H4 (cell line): ENCODE measurements around the gene MMP15. TPM values are rescaled to one million over a fixed set of nuclear protein-coding genes. Genes with fewer than 3 reads are reported as not detected.
"Not testable (repeated sequence)": the region's sequence is repeated elsewhere in the genome, so short reads cannot be mapped to it uniquely, and the experiment has no call there.

ENCODE experiments used
- DNase-seq: peaks from one replicate; pipeline ENCODE4 v3.0.0-alpha.2; 2015; ENCODE audit warnings: low spot score
- total RNA-seq: library from RNA; depleted of rRNA; stranded (reverse); fragments of >200 nt; shearing (Covaris generic); gene quantifications from 2 replicates; pipeline ENCODE4 v1.2.3, GENCODE V29; 2014

Gene MMP15
- total RNA-seq, 1 experiment from 2014 or later: 2.0 TPM

DNA sequence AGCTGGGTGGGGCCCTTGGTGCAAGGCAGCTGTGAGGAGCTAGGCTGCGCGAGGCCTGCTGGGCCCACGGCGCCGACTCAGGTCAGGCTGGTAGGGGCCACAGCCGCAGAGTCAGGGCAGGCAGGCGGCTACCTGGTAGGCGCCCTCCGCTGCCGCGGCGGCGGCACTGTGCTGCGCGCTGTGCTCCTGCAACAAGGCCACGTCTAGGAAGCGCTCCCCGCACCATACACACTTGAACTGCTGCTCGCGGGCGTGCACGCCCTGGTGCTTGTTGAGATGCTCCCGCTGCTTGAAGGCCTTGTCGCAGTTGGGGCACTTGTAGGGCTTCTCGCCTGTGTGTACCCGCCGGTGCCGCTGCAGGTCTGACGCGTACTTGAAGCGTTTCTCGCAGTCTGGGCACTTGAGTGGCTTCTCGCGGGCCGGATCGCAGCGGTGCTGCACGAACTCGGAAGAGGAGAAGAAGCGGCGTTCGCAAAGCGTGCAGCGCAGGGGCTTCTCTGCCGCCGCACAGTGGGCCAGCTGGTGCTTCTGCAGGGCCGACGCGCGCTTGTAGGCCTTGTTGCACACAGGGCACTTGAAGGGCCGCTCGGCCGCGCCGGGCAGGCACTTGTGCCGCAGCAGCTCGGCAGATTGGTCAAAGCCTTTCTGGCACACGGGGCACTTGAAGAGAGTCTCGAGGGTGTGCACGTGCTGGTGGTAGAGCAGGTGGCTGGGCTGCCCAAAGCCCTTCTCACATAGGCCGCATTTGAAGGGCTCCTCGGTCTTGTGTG lies 29.0 kb upstream of the MMP15 start:
- DNase-seq: no peak

DNA sequence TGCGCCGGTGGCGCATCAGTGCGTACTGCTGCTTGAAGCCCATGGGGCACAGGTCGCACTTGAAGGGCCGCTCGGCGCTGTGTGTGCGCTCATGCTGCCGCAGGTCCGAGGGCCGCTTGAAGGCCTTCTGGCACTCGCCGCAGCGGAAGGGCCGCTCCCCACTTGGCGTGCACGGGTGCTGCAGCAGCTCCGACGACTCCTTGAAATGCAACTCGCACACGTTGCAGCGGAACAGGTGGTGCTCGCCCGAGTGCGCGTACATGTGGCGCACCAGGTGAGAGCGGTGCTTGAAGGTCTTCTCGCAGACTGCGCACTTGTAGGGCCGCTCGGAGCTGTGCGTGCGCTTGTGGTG lies 28.4 kb upstream of the MMP15 start:
- no peak for DNase-seq

DNA sequence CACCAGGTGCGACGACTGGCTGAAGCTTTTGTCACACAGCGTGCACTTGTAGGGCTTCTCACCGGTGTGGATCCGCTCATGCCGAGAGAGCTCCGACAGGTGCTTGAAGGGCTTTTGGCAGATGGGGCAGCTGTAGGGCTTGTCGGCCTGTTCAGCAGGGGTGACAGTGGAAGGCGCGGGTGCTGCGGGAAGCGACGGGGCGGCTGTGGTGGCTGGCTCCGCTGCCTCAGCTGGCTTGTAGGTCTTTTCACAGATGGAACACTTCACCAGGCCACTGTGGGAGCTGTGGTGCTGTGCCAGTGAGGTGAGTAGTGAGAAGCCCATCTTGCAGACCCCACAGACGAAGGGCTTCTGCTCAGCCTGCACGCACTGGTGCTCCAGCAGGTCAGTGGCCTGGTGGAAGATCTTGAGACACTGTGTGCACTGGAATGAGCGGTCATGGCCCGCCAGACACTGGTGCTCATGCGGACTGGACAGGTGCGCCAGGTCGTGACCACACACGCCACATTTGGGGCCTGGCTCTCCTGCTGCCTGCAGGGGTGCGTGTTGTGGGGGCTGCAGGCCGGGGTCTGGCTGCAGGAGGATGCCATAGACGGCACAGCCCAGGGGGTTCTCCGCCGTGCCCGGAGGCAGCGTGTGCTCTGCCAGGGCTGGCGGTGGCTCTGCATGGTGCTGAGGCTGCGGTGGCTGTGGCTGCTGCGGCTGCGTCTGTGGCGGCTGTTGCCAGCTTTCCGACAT lies 27.9 kb upstream of the MMP15 start:
- no peak for DNase-seq

DNA sequence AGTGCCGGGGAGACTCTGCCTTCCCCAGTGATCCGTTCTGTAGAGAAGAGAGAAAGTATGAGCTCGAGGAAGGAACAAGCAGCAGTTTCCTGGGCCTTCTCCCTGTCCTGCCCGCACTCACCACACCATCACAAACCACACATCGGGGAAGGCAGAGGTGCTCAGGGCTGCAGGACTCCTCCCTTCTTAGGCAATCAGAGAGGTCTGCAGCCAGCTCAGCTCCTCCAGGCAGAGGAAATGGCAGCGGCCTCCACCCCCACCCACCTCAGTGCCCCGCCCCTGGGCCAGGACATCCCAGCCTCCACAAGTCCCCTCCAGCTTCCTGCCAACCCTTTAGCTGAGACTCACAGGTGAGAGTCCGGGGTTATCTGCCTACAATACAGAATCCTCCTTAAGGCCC lies 27.1 kb upstream of the MMP15 start:
- DNase-seq: peak; percentile 68

DNA sequence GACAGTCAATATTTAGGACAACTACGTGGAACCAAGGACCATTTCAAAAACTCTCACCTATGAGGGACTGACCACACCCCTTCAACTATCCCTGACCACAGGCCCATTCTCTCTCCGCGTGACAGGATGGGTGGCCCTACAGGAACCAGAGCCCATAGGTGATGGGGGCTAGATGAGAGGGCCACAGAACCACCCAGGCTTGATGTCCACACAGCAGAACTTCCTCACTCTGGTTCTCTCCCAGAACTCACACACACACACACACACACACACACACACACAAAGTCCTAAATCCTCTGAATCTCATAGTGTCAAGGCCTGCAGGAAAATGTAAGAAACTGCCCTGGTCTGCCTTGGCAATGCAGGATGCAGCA lies 26.6 kb upstream of the MMP15 start:
- no peak for DNase-seq

DNA sequence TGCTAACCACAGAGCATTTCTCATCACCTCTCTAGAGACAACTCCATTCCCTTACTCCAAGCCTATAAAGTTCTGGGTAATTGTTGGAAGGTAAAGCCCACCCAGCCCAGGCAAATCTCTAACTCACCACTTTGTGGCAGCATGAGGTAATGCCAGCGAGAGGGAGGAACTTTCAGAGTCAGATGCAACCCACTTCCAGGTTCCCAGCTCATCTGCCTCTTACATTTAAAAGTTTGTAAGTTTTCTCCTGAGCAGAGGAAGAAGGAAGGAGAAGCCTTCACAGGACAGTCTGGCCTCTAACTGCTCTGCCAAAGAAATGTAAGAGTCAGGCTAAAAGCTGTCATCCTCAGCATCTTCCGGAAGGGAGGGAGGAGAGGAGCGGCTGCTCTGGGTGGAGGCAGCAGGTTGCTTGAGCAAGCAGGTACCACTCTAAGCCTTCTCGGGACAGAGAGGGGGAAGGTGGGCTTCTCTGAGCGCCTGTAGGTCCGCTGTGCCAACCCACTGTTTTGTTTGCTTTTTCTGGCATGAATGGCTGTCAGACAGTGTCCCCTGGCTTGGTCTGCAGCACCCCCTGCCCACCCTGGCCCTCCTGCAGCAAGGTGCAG lies 26.1 kb upstream of the MMP15 start:
- no peak for DNase-seq

DNA sequence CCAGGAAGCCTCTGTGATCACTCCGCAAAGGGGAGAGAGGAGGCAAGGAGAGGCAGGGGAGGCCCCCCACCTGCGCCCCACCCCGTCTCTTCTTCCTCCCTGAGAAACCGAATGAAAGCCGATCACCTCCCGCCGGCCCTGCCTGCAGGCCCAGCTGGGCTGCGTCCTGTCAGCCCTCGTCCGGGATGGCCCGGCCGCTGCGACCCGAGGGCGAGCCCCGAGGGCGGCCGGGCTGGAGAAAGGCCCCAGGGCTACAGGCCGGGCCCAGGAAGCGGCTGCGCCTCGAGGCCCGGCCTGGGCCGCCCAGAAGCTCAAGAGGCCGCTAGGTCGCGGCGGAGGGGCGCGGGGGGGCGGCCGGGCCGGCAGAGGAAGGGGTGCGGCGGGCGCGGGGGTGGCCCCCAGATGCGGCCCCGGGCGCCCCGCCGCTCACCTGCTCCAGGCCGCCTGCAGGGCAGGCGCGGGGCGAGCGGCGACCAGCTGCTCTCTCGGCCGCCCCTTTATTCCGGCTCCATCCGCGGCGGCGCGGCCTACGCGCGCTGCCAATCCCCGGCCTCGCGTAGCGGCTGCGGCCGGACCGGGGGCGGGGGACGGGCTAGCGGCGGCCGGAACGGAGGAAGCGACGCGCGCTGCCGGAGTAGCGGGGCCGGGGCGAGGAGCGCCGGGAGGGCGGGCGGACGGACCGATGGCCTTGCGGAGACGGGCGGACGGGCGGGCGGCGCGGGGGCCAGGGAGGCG lies 25.4 kb upstream of the MMP15 start, which contains the start of gene ZNF319:
Gene ZNF319 (minus strand): TSS at position 702 of the 735 bp plus-strand sequence. CDS start 2,407 bp downstream, outside the sequence.
- no peak for DNase-seq

DNA sequence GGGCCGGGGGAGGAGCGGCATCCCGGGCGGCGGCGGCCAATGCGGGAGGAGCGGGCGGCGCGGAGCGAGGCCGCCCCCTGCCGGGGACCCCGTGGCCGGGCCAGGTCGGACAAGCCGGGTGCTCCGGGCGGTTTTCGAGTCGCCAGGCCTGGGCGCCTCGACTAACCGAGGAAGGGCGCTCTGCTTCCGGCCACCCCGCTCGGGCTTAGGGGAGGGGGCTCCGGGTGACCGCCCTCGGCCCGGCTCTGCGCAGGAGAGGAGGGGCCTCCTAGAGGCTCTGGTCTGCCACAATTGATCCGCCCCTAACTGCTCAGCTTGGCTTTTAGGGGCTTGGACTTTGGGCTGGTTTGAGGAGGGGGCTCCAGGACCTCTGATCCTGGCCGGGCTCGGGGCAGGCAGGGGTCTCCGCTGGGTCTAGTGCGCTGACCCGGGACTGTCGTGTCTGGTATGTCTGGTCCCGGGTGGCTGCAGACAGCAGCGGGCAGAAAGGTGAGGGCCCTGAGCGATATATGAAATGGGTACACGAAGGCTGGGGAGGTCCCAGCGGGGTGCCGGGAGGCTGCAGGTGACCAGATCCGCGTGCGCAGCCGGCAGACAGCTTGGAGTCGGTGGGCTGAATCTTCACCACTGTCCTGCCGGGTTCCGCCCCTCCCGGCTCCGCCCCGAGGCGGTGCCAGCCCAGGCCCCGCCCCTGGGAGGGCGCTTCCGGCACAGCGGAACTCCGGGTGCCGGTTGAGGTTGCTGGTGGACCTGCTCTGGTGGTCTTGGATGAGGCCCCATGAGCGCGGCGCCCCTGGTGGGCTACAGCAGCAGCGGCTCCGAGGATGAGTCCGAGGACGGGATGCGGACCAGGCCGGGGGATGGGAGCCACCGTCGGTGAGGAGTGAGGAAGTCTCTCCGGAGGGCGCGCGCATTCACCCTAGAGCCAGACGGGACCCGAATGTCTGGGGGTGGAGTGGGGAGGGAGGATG lies 24.6 kb upstream of the MMP15 start, which contains the start of gene USB1:
Gene USB1 (plus strand): TSS at position 702 of the 971 bp plus-strand sequence. CDS start 77 bp downstream, at position 779.
- DNase-seq: peak; percentile 62

DNA sequence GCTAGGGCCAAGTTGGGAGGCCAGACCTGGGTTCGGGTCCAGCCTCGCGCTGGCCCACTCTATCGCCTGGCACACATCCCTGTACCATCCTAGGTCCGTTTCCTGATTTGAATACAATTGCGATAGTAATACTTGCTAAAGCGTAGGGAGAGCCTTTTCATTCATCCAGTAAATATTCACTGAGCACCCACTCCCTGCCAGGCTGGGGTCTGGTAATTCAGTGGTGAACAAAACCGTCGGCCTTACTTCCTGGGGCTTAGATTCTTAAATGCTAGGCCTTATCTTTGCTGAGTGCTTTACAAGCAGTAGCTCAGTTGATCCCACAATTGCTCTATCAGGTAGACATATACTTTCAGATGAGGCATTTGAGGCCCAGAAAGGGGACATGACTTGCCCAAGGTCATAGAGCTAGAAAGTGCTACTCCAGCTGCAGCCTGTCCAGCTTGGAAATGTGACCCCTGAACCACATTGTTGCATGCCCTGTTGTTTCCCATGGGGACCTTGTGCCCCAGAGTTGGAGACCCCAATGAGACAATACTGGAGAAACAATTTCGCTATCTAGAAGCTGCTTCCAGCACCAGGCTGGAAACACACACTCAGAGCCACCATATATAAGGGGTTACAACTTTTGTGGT lies 23.7 kb upstream of the MMP15 start:
- DNase-seq: no peak

DNA sequence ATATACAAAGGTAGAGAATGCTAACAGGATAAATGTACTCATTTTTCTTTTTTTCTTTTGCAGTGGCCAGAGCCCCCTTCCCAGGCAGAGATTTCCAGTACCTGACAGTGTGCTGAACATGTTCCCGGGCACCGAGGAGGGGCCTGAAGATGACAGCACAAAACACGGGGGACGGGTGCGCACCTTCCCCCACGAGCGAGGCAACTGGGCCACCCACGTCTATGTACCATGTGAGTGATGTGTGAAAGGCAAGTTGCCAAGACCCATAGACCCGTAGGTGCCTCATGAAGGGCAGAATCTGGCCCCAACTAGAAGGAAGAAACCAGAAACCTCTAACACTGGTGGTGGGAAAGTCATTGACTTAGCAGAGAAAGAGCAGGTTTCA lies 23.1 kb upstream of the MMP15 start:
- DNase-seq: no peak

DNA sequence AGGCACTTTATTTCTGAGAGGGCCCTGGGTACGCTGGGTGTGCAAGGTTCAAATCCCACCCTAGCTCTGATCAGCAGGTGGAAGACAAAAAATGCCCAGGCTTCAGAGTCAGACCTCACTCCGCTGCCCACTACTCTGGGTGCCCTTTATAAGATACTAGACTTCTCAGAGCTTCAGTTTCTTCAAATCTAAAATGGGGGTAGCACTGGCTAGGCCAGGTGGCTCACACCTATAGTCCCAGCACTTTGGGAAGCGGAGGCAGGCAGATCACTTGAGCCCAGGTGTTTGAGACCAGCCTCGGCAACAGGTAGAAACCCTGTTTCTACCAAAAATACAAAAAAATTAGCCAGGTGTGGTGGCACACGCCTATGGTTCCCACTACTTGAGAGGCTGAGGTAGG lies 22.6 kb upstream of the MMP15 start:
- no peak for DNase-seq

DNA sequence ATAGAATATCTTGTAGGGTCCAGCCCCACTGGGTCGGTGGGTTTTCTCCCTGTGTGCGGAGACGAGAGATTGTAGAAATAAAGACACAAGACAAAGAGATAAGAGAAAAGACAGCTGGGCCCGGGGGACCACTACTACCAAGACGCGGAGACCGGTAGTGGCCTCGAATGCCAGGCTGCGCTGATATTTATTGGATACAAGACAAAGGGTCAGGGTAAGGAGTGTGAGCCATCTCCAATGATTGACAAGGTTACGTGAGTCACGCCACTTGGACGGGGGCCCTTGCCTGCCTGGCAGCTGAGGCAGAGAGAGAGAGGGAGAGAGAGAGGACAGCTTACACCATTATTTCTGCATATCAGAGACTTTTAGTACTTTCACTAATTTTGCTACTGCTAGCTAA lies 20.8 kb upstream of the MMP15 start:
- not testable (repeated sequence) for DNase-seq

DNA sequence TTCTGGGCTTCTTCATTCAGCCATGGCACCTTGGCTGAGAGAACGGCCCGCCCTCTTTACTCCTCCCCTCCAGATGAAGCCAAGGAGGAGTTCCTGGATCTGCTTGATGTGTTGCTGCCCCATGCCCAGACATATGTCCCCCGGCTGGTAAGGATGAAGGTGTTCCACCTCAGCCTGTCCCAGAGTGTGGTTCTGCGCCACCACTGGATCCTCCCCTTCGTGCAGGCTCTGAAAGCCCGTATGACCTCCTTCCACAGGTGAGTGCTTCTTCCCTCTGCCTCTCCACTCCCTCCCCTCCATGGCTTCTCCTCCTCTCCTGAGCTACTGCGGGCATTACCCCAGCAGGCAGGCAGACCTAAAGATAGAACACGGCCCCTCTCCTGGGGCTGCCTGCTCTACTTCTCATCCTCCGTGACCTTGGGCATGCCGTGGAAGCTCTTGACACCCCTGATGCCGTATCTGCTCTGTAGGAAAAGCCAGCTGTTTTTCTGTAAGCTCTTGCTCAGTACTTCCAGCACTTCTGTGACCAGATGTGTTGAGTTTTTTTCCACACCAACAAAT lies 15.6 kb upstream of the MMP15 start:
- no peak for DNase-seq

DNA sequence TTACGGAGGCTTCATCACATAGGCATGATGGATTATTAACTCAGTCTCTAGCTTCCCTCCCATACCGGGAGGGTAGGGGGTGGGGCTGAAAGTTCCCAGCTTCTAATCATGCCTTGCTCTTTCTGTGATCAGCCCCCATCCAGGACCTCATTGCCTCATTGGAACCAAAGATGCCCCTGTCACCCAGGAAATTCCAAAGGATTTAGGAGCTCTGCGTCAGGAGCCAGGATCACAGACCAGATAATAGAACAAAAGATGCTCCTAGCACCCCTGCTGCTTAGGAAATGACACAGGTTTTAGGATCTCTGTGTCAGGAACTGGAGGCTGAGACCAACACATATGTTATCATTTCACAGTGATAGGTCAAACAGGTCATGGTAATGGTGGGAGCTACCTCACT lies 14.7 kb upstream of the MMP15 start:
- DNase-seq: no peak

DNA sequence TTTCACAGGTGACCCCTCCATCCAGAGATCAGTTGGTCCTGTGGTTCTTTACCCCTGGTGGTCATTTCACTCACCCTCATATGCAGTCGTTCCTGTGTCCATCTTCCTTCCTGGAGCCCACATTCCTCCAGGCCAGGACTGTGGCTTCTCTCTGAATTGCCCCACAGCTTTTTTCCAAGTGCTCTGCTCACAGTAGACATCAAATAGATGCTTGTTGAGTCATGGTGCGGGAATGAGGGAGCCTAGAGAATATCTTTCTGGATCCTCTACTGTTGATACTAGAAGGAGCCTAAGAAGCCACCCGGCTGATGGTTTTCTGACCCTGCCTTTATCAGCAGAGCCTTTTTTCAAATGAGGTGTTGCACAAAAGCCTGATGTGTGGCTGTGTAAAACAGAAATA lies 13.9 kb upstream of the MMP15 start:
- DNase-seq: no peak

DNA sequence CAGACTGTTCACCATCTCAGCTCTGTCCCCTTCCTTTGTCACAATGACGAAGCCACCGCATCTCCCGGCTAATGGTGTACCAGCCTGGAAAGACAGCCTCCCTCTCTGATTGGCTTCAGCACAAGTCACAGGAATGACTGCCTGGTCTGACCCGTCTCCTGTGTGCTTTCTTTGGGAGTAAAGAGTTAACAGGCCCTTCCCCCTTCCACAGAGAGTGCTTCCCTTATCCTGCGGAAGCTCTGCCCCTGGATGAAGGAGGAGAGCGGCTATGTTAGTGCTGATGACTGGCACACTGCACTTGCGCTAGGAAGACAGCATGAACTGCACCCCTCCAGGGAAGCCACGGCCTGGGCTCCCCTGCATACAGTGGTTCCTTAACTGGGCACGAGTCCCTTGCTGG lies 13.1 kb upstream of the MMP15 start:
- DNase-seq: no peak

DNA sequence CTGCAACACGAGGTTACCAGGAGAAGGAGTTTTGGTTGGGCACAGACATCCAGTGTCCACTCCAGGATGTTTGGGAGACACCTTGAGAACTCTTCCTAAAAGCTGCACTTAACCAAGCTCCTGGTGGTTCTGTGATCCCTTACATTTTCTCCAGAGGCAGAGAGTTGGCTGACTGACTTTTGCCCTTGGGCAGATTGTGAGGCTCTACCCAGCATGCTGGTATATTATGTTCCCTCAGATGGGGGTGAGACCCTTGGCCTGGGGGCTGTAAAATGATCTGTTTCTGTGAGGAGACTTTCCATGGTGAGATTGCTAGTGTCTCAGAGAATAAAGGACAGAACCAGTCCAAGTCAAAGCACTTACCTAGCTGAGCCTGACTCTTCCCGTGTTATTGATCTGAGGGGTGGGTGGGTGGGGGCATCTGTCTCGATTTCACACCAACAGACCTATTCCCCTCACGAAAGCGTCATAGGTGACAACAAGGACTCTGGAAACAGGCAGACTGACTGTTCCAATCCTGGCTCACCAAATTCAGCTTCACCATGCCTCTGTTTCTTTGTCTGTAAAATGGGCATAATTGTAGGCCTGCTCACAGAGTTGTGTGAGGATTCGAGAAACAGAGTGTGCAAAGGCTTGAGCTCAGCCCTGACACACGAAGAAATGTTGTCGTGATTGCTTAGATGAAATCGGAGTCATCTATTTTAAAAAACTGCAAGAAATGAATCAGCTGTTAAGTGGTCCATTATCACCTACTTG lies 12.2 kb upstream of the MMP15 start:
- DNase-seq: no peak

DNA sequence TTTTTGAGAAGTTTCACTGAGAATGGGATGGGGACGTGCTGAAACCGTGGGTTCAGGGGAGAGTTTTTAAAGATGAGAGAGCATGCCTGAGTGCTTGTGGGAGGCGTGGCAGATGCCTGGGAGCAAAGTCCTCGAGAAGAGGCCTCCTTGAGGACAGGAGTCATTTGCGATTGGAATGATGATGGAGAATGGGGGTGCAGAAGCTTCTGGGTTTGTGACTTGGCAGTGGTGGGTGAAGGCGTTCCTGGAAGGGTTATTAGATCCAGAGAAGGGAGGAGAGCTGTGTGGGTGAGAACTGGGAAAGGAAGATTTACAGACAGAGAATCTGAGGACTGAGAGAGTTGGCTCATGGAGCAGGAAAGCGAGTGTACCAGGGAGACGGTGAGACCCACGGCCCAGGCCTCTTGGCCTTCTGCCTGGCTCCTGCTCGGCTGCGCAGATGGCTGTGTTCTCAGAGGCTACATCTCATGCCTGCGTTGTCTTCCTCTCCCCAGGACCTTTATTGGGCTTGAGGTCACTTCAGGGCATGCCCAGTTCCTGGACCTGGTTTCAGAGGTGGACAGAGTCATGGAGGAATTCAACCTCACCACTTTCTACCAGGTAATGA lies 8.6 kb upstream of the MMP15 start:
- no peak for DNase-seq

DNA sequence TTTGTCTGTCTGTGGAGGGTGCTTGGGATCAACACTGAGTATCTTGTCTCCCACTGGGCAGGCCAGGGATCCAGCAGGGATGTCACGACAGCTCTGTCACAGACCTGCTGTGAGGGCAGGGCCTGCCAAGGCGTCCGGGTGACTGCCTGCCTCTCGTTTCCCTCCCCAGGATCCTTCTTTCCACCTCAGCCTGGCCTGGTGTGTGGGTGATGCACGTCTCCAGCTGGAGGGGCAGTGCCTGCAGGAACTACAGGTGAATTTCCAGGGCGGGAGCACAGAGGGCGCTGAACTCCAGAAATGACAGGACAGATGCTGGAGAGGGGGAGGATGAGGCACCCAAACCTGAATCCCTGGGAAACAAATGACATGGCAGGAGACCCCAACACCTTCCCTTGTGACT lies 6.8 kb upstream of the MMP15 start:
- DNase-seq: no peak
